GM19324 (cell line): Measurements from ENCODE around the gene METTL4.
A peak's percentile ranks its signal among the peaks of the same experiment; 100 is the strongest.

Experiments
- ATAC-seq: cut with Tn5 transposase; IDR thresholded peaks from one replicate; pipeline ENCODE4 v1.9.1; 2021; ENCODE audit warnings: mild to moderate bottlenecking, moderate library complexity; ENCODE audit not compliant: unreplicated experiment, low FRiP score

The METTL4 gene

GRCh38 chr18:2571200-2572170, at the start of gene METTL4, which contains the start of gene NDC80:
Gene METTL4 (minus strand): TSS chr18:2571505. CDS start chr18:2567216, 4,289 bp downstream.
Gene NDC80 (plus strand): TSS chr18:2571557. CDS start chr18:2572986, 1,429 bp downstream.
- peak; percentile 91 for ATAC-seq

GRCh38 chr18:2618009-2618408, 46.7 kb upstream of the METTL4 start:
- no peak for ATAC-seq

DNA sequence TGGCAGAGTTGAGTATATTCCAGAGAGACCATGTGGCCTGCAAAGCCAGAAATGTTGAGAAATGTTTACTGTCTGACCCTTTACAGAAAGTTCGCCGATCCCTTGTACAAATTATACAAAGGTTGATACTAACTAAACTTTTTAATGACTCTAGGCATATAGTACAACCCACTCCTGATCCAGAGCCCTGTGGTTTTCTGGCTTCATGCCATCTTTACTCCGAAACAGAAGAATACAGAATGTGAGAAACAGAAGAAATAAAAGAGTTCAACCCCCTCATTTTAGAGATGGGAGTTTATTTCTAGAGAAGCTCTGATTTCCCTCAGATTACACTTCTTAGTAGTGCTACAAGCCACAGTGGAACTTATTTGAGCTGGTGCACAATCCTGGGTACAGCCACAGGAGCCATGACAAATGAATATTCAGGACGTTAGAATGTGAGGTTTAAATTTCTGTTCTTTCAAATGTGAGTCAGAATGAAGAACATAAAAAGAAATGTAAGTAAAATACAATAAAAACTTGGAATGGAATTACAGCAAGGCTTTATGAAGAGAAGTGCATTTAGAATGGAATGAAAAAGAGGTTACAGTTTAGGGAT, 46.2 kb upstream of the METTL4 start:
- no peak for ATAC-seq

GRCh38 chr18:2612996-2613395, 41.7 kb upstream of the METTL4 start:
- ATAC-seq: no peak

DNA sequence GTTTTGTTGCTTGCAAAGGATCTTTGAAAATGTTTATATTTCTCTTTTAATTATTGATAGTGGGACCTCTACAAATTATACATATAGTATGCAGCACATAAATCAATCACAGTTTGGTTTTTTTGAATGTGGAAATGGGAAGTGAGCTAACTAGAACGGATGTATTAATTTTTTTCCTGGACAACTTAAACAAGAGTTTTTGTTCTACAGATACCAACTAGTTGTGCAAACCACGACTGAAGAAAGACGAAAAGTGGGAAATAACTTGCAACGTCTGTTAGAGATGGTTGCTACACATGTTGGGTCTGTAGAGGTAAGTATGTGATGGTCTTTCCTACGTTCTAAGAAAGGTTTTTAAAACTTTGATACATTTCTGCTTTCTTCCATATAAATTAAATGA, 39.2 kb upstream of the METTL4 start:
- no peak for ATAC-seq

DNA sequence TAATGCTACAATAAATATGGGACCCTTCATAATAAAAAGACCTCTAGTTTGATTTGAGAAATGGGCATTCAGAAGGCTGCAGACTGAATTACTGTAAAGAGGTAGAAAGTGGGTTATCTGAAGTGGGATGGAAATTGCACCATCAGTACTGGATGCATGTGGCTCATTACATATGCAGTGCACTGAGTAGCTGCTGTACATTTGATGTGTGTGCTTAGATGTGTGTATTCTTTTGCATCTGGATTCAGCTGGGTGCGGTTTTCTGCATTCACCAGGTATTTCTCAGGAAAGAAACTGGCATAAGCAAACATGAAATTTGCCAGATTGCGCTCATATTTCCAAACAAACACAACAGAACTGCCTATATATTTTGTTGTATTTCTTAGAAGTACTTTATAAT, 38.3 kb upstream of the METTL4 start:
- ATAC-seq: no peak

DNA sequence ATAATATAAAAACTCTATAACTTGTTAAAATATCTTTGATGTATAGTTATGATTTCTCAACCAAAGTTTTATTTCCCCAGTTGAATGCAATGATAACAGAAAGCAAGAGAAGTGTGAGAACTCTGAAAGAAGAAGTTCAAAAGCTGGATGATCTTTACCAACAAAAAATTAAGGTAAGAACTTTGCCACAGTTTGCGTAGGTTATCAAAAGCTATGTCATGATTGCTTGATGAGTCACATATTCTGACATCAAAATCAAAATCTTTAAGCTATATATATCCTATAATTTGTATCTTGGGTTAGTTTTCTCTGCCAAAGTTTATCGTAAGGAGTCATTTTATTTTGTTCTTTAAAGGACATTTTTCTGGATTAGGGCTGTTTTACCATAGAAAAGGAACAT, 35.0 kb upstream of the METTL4 start:
- no peak for ATAC-seq

- no peak for ATAC-seq
These were observed 31.5 kb upstream of the METTL4 start for GRCh38 chr18:2602844-2603243.

GRCh38 chr18:2597639-2598038, 26.3 kb upstream of the METTL4 start:
- no peak for ATAC-seq

- ATAC-seq: no peak
These were observed 19.0 kb upstream of the METTL4 start for GRCh38 chr18:2590303-2590702.

DNA sequence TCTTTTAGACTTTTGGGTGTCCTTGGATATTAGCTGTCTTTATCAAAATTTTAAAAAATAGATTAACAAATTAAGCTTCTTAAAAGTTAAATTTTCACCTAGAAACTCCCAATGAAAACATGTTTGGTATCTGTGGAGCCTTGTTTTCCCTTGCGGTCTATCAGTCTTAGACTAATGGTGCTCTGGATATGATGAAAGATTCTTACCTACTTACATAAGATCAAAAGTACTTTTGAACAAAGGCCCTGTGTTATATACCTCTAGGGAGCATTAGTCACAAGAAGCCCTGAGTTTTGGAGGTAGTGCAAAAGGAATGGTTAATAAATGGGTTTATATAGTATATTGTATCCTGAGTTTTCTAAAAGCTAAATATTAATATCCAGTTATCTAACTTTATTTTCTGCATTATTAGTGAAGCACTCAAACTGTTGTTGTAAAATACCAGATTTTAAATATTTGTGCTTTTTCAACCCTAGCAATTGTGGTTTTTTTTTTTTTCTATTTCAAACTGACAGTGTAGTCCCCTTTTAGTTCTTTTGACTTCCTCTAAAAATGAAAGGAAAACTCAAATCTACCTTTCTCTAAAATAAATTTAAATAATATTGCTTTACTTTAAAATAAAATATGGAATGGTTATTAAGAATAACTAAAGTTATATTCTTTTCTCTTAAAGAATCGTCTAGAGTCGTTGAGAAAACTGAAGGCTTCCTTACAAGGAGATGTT, 18.2 kb upstream of the METTL4 start:
- no peak for ATAC-seq

DNA sequence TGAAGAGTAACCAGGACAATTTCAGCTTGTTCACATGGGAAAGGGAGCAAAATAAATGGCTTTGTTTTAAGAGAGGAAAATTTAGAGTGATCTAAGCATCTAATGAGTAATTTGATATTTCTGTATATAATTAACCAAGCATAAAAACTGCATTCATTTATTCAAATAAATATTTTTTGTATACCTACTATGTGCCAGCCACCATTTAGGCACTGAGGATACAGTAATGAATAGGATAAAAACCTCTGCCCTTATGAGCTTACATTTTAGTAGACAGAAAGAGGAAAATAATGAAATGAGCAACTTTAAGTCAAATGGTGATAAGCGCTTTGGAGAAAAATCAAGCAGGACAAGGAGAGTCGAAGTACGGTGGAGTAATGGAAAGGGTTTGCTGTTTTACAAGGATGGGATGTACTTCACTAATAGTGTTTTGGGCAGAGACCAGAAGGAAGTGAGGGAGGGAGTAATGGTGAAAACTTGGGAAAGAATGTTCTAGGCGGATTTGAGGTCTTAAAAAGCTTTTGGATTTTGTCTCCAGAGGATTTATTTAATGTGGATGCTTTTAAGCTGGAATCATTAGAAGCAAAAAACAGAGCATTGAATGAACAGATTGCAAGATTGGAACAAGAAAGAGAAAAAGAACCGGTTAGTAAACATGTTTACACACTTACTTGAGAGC, 17.5 kb upstream of the METTL4 start:
- ATAC-seq: no peak

DNA sequence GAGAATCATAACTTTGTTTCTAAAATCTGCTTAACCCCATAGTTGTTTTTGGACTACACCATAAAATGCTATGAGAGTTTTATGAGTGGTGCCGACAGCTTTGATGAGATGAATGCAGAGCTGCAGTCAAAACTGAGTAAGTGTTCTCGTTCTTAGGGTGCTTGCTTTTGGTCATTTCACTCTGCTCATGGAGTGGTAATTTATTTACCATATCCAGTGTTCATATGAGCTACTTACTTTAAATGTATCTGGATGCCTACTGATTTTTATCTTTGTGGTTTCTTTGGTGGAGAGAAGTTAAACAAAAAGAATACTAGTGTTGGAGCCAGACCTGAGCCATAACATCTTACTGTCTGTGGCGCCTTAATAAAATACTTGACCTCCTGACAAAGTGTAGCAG, 16.5 kb upstream of the METTL4 start:
- no peak for ATAC-seq

- no peak for ATAC-seq
These were observed 2.1 kb upstream of the METTL4 start for GRCh38 chr18:2573408-2573807.

DNA sequence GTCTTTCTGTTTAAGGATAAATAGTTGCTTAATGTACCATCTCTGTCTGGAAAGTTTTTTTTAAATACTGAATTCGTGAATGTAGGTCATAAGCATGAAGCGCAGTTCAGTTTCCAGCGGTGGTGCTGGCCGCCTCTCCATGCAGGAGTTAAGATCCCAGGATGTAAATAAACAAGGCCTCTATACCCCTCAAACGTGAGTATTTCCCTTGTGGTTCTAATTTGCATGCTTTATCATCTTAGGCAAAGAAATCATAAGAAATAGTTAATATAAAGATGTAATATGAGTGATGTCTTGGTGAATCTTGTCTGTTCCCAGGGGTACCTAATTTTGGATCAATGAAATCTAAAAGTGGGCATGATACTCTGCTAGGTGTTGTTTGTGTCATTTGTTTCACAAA, 1.6 kb upstream of the METTL4 start:
- ATAC-seq: no peak

- no peak for ATAC-seq
These were observed 865 bp upstream of the METTL4 start for GRCh38 chr18:2572171-2572569.

DNA sequence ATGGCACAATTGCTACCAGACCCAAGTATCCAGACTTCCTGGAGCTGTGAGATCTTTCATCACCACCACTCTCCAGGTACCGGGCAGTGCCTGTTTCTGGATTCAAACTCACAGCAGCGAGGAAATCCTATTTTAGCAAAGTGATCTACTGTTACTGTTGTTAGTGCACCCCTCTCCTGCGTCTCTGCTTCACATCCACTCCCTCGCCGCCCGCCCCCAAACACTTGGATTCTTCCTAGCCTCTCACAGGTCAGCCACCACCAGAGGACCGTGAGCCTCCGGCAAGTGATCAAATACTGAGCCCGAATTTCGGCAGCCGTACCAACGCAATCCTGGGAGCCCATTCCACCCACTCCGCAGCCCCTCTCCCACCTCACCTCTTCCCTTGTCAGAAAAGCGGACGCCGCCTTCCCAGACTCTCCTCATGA, 519 bp downstream of the METTL4 start:
- ATAC-seq: peak; percentile 41

DNA sequence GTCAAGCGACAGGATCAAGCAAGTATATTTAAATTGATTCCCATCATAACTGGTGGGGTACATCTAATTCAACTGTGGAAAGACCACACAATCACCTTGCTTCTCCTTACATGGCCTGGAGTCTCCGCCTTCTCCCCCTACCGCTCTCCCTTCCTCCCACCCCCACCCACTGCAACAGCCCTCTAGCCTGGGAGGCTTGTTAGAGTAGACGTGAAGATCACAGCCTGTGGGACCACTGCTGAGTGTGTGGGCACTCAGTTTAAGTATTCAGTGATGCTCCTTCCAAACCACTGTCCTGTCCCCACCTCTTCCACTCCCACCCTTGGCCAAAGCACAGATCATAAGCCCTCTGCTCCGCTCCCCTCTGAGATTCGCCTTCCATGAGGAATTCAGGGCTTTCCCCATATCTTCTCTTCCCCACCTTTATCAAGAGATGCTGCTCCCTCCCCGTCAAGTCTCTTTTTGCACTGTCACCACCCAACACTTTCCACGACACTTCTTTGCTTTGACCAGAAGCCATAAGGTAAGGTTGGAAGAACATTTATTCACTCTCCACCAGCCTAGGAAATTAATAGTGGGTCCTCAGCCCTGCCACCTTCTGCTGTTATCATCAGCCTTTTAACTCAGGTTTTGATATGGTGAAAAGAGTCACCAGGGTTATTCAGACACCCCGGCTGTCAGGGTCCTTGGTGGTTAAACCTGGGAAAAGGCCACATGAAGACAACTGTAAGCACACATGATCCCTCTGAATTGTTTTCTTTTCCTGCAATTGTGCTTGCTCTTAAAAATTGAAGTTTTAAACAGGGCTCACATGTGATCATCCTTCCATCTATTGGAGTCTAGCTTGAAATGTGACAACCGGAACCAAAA, 1.7 kb downstream of the METTL4 start:
- no peak for ATAC-seq

- ATAC-seq: no peak
These were observed 2.7 kb downstream of the METTL4 start for GRCh38 chr18:2568605-2569004.

DNA sequence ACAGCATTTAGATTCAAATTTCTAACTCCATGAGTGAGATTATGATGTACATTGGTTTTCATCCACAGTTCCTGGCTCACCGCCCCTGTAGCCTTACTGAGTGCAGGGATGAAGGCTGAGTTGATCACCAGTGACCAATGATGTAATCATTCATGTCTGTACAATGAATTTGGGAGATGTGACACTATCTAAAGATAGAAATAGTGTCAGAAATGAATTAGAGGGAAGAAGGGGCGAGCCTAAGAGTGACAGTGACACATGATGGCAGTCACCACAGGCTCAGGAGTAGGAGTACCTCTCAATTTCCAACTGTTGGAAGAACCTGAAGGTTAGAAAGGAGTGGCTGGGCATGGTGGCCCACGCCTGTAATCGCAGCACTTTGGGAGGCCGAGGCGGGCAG, 3.2 kb downstream of the METTL4 start:
- ATAC-seq: no peak
